ENCODE results near the gene LUM.

LUM gene

GRCh38 chr12:91143206-91143605, 31.9 kb upstream of the LUM start:
- DNase-seq (ENCODE audit: extremely low read depth, insufficient read length), result no peak
- no peaks in the 10 kb centered on the region for H3K36me3 ChIP-seq (ENCODE audit: control insufficient read depth, insufficient read depth, low read length)
- H3K27me3 ChIP-seq (replicated peaks; ENCODE audit: control insufficient read depth, insufficient read depth, low read length), result no peaks in the 10 kb centered on the region
- TF ChIP-seq, protein P1, sequence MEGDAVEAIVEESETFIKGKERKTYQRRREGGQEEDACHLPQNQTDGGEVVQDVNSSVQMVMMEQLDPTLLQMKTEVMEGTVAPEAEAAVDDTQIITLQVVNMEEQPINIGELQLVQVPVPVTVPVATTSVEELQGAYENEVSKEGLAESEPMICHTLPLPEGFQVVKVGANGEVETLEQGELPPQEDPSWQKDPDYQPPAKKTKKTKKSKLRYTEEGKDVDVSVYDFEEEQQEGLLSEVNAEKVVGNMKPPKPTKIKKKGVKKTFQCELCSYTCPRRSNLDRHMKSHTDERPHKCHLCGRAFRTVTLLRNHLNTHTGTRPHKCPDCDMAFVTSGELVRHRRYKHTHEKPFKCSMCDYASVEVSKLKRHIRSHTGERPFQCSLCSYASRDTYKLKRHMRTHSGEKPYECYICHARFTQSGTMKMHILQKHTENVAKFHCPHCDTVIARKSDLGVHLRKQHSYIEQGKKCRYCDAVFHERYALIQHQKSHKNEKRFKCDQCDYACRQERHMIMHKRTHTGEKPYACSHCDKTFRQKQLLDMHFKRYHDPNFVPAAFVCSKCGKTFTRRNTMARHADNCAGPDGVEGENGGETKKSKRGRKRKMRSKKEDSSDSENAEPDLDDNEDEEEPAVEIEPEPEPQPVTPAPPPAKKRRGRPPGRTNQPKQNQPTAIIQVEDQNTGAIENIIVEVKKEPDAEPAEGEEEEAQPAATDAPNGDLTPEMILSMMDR (IDR thresholded peaks at IDR 0.05; ENCODE audit: insufficient read depth, low read length, poor library complexity, severe bottlenecking), result no peak
- H3K4me3 ChIP-seq (replicated peaks; ENCODE audit: low read depth, low read length), result no peak overlapping the region

GRCh38 chr12:91142221-91142631, 30.9 kb upstream of the LUM start:
- no peak overlapping the region for H3K4me3 ChIP-seq (replicated peaks; ENCODE audit: low read depth, low read length)
- no peaks in the 10 kb centered on the region for H3K27me3 ChIP-seq (replicated peaks; ENCODE audit: control insufficient read depth, insufficient read depth, low read length)
- DNase-seq (ENCODE audit: extremely low read depth, insufficient read length), result no peak
- TF ChIP-seq, protein P1 (IDR thresholded peaks at IDR 0.05; ENCODE audit: insufficient read depth, low read length, poor library complexity, severe bottlenecking), result no peak
- H3K36me3 ChIP-seq (ENCODE audit: control insufficient read depth, insufficient read depth, low read length), result no peaks in the 10 kb centered on the region

- Histone ChIP-seq H3K4me3 (replicated peaks; ENCODE audit: low read depth, low read length) (no peak overlapping the region), H3K36me3 (ENCODE audit: control insufficient read depth, insufficient read depth, low read length) (no peaks in the 10 kb centered on the region), H3K27me3 (replicated peaks; ENCODE audit: control insufficient read depth, insufficient read depth, low read length) (no peaks in the 10 kb centered on the region)
- TF ChIP-seq, protein P1 (IDR thresholded peaks at IDR 0.05; ENCODE audit: insufficient read depth, low read length, poor library complexity, severe bottlenecking), result no peak
- DNase-seq (ENCODE audit: extremely low read depth, insufficient read length), result no peak
Measured at GRCh38 chr12:91140026-91140931, 29.0 kb upstream of the LUM start.

DNA sequence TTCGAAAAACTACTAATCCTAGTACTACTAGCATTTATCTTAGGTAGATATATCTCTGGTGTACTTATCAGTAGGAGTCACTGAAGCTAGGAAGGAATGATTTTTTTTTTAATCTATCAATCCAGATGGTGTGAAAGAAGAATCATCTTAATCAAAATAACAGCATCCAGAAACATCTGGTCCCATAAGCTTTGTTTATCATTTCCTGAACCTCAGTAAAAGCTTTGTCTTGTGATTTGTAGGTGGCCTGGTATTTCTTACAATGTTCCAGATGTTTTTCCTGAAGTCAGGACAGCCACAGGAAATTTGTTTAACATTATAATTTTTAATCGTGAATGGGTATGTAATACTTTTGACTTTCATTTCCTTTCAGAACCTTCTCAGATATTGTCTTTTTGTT, 28.0 kb upstream of the LUM start:
- DNase-seq (ENCODE audit: extremely low read depth, insufficient read length), result no peak
- TF ChIP-seq, protein P1 (IDR thresholded peaks at IDR 0.05; ENCODE audit: insufficient read depth, low read length, poor library complexity, severe bottlenecking), result no peak
- Histone ChIP-seq H3K4me3 (replicated peaks; ENCODE audit: low read depth, low read length) (no peak overlapping the region), H3K27me3 (replicated peaks; ENCODE audit: control insufficient read depth, insufficient read depth, low read length) (no peaks in the 10 kb centered on the region), H3K36me3 (ENCODE audit: control insufficient read depth, insufficient read depth, low read length) (no peaks in the 10 kb centered on the region)

DNA sequence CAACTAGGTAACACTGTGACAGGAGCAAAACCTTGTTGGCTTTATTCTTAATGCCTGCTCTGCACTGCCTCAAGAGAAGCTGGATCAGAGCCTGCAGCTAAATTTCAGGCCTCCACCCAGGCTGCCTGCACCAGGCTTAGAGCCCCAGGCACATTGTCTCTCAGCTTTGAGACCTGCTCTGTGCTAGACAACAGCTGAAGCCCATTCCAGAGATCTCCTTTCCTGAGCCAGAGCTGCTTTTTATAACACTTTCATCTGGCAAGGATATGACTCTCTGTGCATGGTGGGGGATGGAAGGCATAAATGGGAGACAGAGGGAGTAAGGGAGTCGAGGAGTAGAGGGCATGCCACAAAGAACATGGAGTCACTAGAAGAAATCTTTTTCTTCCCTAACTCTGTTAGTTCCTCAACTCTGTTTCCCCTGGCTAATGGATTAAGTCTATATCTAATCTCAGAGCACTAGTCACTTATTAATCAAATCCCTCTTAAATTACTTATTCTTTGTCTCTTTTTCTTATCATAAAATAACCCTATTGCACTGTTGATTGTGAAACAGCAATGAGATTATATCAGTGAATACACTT, 27.1 kb upstream of the LUM start:
- TF ChIP-seq, protein P1 (IDR thresholded peaks at IDR 0.05; ENCODE audit: insufficient read depth, low read length, poor library complexity, severe bottlenecking), result no peak
- DNase-seq (ENCODE audit: extremely low read depth, insufficient read length), result no peak
- H3K4me3 ChIP-seq (replicated peaks; ENCODE audit: low read depth, low read length), result no peak overlapping the region
- H3K27me3 ChIP-seq (replicated peaks; ENCODE audit: control insufficient read depth, insufficient read depth, low read length), result no peaks in the 10 kb centered on the region
- no peaks in the 10 kb centered on the region for H3K36me3 ChIP-seq (ENCODE audit: control insufficient read depth, insufficient read depth, low read length)

Data from GM06990 (cell line).